Measurements from ENCODE around the gene FFAR3.

Gene FFAR3, protein sequence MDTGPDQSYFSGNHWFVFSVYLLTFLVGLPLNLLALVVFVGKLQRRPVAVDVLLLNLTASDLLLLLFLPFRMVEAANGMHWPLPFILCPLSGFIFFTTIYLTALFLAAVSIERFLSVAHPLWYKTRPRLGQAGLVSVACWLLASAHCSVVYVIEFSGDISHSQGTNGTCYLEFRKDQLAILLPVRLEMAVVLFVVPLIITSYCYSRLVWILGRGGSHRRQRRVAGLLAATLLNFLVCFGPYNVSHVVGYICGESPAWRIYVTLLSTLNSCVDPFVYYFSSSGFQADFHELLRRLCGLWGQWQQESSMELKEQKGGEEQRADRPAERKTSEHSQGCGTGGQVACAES

DNA sequence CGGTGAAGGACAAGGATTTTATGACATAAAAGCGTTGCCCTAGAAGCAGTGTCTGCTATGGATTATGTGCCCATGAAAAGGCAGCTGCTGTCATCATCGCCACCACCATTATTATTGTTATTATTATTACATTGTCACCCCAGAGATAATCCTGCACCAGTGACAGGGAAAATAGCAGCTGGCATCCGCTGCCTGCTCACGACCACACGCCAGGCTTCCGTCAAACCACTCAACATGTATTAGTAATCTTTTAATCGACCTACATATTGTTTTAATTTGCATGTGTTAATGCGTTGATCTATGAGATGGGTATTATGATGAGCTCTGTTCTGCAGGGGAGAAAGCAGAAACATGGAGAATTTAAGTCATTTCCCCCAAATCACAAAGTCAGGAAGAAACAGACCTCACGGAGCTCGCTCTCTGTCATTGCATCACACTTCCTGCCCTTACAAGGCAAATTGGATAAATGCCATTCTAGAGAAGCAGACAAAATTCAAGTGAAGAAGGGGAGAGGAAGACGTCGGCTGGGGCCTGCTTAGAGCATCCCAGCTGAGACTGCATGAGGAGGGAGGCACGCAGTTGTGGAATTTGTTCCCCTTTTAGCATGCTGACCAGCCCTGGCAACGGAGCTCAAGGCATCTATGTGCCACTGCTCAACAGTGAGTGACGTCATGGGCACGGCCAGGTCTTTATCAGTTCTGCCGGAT is at the start of gene FFAR3:
Gene FFAR3, plus strand, starts transcription at position 594 of the 707 bp plus-strand sequence. CDS start 431 bp downstream, outside the sequence.
- no peak within 1 kb of the TSS for H3K4me3 ChIP-seq (ENCODE audit: low read depth, low read length)
- no peak for DNase-seq (ENCODE audit: low read depth)

GRCh38 chr19:35308910-35309309 is 49.4 kb upstream of the FFAR3 start:
- no peak overlapping the region for H3K4me3 ChIP-seq (ENCODE audit: low read depth, low read length)
- DNase-seq (ENCODE audit: low read depth), result no peak

- no peak overlapping the region for H3K4me3 ChIP-seq (ENCODE audit: low read depth, low read length)
- DNase-seq (ENCODE audit: low read depth), result no peak
These were observed 48.6 kb upstream of the FFAR3 start for GRCh38 chr19:35309481-35310279.

DNA sequence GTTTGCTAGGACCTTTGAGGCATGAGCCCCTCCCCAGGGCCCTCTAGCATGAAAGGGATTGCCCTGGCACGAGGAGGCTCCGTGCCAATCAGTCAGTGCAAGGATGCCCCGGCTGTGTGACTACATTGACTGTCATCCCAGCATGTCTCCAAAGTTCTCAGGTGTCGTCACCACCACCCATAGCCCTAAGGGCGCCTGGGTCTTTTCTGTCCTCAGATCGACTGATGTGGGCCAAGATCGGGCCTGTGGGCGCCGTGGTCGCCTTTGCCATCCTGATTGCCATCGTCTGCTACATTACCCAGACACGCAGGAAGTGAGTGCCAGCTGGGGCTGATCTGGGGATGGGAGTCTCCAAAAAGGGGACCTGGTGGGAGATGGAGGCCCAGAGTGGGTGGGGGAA is 47.9 kb upstream of the FFAR3 start:
- DNase-seq (ENCODE audit: low read depth), result no peak
- no peak overlapping the region for H3K4me3 ChIP-seq (ENCODE audit: low read depth, low read length)

DNA sequence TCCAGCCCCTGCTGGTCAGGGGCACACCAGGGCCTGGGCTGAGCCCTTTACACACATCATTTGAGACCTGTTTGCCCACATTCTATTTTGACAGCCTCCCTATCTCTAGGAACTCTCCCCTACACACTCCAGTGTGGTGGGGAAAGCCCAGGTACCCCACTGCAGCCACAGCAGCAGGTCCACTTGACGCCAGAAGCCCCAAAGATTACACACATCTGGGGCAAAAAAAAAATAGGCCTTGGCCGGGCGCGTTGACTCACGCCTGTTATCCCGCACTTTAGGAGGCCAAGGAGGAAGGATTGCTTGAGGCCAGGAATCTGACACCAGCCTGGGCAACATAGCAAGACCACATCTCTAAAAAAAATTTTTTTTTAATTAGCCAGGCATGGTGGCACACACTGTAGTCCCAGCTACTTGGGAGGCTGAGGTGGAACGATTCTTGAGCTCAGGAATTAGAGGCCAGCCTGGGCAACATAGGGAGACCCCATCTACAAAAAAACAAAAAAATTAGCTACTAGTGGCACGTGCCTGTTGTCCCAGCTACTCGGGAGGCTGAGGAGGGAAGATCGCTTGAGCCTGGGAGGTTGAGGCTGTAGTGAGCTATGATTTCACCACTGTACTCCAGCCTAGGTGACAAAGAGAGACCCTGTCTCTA is 47.3 kb upstream of the FFAR3 start:
- DNase-seq (ENCODE audit: low read depth), result no peak

GRCh38 chr19:35311901-35312665 is 46.2 kb upstream of the FFAR3 start:
- no peak for DNase-seq (ENCODE audit: low read depth)
- no peak overlapping the region for H3K4me3 ChIP-seq (ENCODE audit: low read depth, low read length)

More for the DNA sequence above, 47.3 kb upstream of the FFAR3 start:
- H3K4me3 ChIP-seq (ENCODE audit: low read depth, low read length), result no peak overlapping the region

DNA sequence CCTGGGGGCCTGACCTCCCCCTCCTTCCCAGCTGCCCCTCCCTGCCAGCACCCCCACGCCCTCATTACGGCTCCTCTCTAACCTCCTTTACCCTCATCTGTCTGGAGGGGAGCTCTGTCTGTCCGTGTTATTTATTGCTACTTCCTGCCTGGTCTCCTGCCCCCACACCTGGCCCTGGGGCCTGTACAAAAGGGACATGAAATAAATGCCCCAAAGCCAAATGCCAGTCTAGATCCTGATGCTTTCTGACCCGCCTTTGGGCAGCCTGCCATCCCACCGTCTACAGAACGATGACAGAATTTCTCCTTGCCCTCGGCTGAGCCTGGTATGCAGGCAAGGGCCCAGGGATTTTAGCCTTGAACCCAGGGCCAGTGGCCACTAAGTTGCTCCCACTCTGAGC is 44.7 kb upstream of the FFAR3 start:
- DNase-seq (ENCODE audit: low read depth), result no peak
- no peak overlapping the region for H3K4me3 ChIP-seq (ENCODE audit: low read depth, low read length)

DNA sequence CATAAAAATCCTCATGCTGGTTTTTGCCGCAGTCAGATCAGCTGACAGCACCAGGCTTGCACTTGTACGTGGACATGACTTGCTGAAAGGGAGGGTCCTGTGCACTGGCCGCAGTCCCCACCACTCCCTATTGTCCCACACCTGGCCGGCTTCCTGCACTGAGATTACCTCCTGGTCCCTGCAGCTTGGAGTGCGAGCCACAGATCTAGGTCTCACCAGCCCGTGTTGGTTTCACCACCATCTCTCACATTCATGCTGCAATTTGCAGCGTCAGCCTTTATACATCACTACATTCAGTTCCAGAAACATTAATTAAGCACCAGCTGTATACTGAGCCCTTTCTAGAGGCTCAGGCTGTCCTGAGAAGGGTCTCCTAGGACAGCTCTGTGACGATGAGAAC is 44.2 kb upstream of the FFAR3 start:
- DNase-seq (ENCODE audit: low read depth), result no peak
- H3K4me3 ChIP-seq (ENCODE audit: low read depth, low read length), result no peak overlapping the region

DNA sequence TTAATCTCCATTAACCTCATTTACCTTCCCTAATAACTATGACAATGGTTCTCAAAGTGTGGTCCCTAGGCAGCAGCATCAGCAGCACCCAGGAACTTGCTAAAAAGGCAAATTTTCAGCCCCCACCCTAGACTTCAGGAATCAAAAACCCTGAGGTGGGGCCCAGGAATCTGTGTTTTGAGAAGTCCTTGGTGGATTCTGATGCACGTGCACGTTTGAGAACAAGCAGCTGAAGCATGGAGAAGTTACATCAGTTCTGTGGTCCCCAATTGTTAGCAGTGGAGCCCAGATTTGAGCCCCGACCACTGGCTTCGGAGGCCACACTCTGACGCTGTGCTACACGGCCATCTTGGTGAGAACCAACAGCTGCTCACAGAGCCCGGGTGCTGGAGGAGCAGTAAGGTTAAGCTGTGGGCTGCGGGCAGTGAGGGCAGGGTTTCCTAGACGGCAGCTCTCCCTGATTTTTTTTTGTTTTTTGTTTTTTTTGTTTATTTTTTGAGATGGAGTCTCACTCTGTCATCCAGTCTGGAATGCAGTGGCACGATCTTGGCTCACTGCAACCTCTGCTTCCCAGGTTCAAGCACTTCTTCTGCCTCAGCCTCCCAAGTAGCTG is 43.3 kb upstream of the FFAR3 start:
- H3K4me3 ChIP-seq (ENCODE audit: low read depth, low read length), result no peak overlapping the region
- no peak for DNase-seq (ENCODE audit: low read depth)

- DNase-seq (ENCODE audit: low read depth), result no peak
- no peak overlapping the region for H3K4me3 ChIP-seq (ENCODE audit: low read depth, low read length)
These were observed 42.4 kb upstream of the FFAR3 start for GRCh38 chr19:35315883-35316282.

- DNase-seq (ENCODE audit: low read depth), result no peak
- no peak overlapping the region for H3K4me3 ChIP-seq (ENCODE audit: low read depth, low read length)
These were observed 41.7 kb upstream of the FFAR3 start for GRCh38 chr19:35316560-35316959.

DNA sequence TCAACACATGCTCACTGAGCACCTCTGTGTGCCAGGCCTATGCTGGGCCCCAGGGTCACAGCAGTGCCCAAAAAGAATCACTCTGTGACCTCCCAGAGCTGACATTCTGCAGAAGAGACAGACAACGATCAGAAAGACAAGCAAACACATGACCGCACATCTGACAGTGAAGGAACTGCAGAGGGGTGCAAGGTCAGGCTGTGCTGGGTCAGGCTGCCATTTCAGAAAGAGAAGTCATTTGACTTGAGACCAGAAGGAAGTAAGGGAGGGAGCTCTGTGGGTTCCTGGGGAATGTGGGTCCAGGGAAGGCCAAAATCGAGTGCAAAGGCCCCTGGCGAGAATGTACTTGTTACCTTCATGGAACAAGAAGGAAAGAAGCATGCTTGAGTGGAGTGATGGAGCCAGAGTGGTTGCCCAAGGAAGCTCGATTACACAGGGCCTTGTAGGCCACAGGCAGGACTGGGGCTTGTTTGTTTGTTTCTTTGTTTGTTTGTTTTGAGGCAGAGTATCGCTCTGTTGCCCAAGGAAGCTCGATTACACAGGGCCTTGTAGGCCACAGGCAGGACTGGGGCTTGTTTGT is 40.7 kb upstream of the FFAR3 start:
- no peak for DNase-seq (ENCODE audit: low read depth)
- no peak overlapping the region for H3K4me3 ChIP-seq (ENCODE audit: low read depth, low read length)

- peak; percentile 6 for DNase-seq (ENCODE audit: low read depth)
- H3K4me3 ChIP-seq (ENCODE audit: low read depth, low read length), result no peak overlapping the region
These were observed 39.4 kb upstream of the FFAR3 start for GRCh38 chr19:35318679-35319448.

- DNase-seq (ENCODE audit: low read depth), result no peak
- H3K4me3 ChIP-seq (ENCODE audit: low read depth, low read length), result no peak overlapping the region
These were observed 38.1 kb upstream of the FFAR3 start for GRCh38 chr19:35320065-35320713.

DNA sequence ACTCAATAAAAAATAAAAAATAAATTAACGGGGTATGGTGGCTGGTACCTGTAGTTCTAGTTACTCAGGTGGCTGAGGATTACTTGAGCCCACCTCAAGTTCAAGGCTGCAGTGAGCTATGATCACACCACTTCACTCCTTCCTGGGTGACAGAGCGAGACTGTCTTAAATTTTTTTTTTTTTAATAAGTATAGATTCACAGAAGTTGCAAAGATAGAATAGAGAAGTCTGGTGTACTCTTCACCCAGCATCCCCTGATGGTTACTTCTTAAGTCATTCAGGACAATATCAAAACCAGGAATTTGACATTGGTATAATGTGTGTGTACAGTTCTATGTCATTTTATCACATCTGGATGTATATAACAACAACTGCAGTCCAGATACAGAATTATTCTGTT is 37.0 kb upstream of the FFAR3 start:
- DNase-seq (ENCODE audit: low read depth), result no peak
- no peak overlapping the region for H3K4me3 ChIP-seq (ENCODE audit: low read depth, low read length)

DNA sequence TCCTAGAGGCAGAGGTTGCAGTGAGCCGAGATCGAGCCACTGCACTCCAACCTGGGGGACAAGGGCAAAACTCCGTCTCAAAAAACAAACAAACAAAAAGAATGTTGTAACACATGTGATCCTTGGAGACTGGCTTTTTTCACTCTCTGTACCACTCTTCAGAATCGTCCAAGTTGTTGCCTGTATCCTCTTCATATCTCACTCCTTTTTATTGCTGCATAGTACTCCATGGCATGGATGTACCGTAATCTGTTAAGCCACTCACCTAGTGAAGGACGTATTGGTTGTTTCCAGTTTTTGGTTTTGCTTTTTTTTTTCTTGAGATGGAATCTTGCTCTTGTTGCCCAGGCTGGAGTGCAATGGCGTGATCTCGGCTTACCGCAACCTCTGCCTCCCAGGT is 36.2 kb upstream of the FFAR3 start:
- H3K4me3 ChIP-seq (ENCODE audit: low read depth, low read length), result no peak overlapping the region
- no peak for DNase-seq (ENCODE audit: low read depth)

GRCh38 chr19:35327642-35328041 is 30.6 kb upstream of the FFAR3 start:
- H3K4me3 ChIP-seq (ENCODE audit: low read depth, low read length), result no peak overlapping the region
- no peak for DNase-seq (ENCODE audit: low read depth)

All from skeletal muscle cell (primary cell).